WTC11 (cell line): Measurements from ENCODE around the gene CAPN9. TPM values are rescaled to one million over a fixed set of nuclear protein-coding genes. Genes with fewer than 3 reads are reported as not detected.

Experiments
- ATAC-seq: fragments of 200-7000 bp; cut with Tn5 transposase; 2 replicates; pipeline ENCODE4 v1.10.0; 2021; ENCODE audit warnings: mild to moderate bottlenecking, moderate library complexity
- CTCF ChIA-PET: fragments of 300-600 bp; sonication (Branson Sonifier 250); formaldehyde crosslinking; loops from one replicate; lab custom pipeline; 2021; ENCODE audit warnings: antibody characterized with exemption; lab: Charles Lee
- POLR2A ChIA-PET: fragments of 350-600 bp; sonication (Branson Sonifier 250); formaldehyde crosslinking; loops from one replicate; lab custom pipeline; 2021; ENCODE audit warnings: antibody characterized with exemption; lab: Charles Lee
- DNase-seq: peaks from one replicate; pipeline ENCODE4 v3.0.0; 2021; ENCODE audit warnings: low spot score
- H3K27ac Mint-ChIP-seq: 2 replicates; pipeline ENCODE4 v1.8.0; 2021; ENCODE audit warnings: mixed read lengths
- H3K27me3 Mint-ChIP-seq: 2 replicates; pipeline ENCODE4 v1.8.0; 2021; ENCODE audit warnings: low read depth, mild to moderate bottlenecking, moderate library complexity, mixed read lengths
- H3K36me3 Mint-ChIP-seq: 2 replicates; pipeline ENCODE4 v1.8.0; 2021; ENCODE audit warnings: mixed read lengths
- H3K4me1 Mint-ChIP-seq: 2 replicates; pipeline ENCODE4 v1.8.0; 2022; ENCODE audit warnings: mixed read lengths
- H3K4me3 Mint-ChIP-seq: 2 replicates; pipeline ENCODE4 v1.8.0; 2021; ENCODE audit warnings: mild to moderate bottlenecking, moderate library complexity, mixed read lengths
- H3K9me3 Mint-ChIP-seq: 2 replicates; pipeline ENCODE4 v1.8.0; 2021; ENCODE audit warnings: mixed read lengths
- EMX1 ChIP-seq: fragments of 250-450 bp; sonication (Bioruptor Pico); IDR thresholded peaks from 2 replicates; pipeline ENCODE4 v1.8.0; 2021; ENCODE audit warnings: mild to moderate bottlenecking
- ETV6 ChIP-seq: sonication (generic); formaldehyde crosslinking; IDR thresholded peaks from 2 replicates; pipeline ENCODE4 v1.8.1; 2022; ENCODE audit warnings: mild to moderate bottlenecking, missing genetic modification reagents
- GRHL2 ChIP-seq: fragments of 250-450 bp; sonication (Bioruptor Pico); IDR thresholded peaks from 2 replicates; pipeline ENCODE4 v1.8.0; 2022; ENCODE audit warnings: mild to moderate bottlenecking, moderate library complexity; ENCODE audit not compliant: insufficient replicate concordance, severe bottlenecking
- KAT7 ChIP-seq: sonication (generic); formaldehyde crosslinking; IDR thresholded peaks from 2 replicates; pipeline ENCODE4 v1.8.1; 2023; ENCODE audit warnings: missing genetic modification reagents, mild to moderate bottlenecking, borderline replicate concordance
- NFE2L1 ChIP-seq: sonication (generic); formaldehyde crosslinking; IDR thresholded peaks from 2 replicates; pipeline ENCODE4 v1.8.1; 2023; ENCODE audit warnings: missing genetic modification reagents
- RORB ChIP-seq: fragments of 250-450 bp; sonication (Bioruptor Pico); IDR thresholded peaks from 2 replicates; pipeline ENCODE4 v1.9.0; 2021; ENCODE audit warnings: mild to moderate bottlenecking
- SMAD4 ChIP-seq: sonication (generic); formaldehyde crosslinking; IDR thresholded peaks from 2 replicates; pipeline ENCODE4 v1.8.0; 2022; ENCODE audit warnings: mild to moderate bottlenecking, missing genetic modification reagents
- SOX15 ChIP-seq: fragments of 250-450 bp; sonication (Bioruptor Pico); IDR thresholded peaks from 2 replicates; pipeline ENCODE4 v1.9.0; 2021; ENCODE audit warnings: mild to moderate bottlenecking
- SP1 ChIP-seq: sonication (generic); formaldehyde crosslinking; conservative IDR thresholded peaks from 2 replicates; pipeline ENCODE4 v1.8.1; 2022; ENCODE audit warnings: missing genetic modification reagents
- ZNF138 ChIP-seq: sonication (generic); formaldehyde crosslinking; conservative IDR thresholded peaks from 2 replicates; pipeline ENCODE4 v1.8.1; 2022; ENCODE audit warnings: mild to moderate bottlenecking, moderate library complexity, missing genetic modification reagents
- ZNF219 ChIP-seq: sonication (generic); formaldehyde crosslinking; IDR thresholded peaks from 2 replicates; pipeline ENCODE4 v1.8.0; 2023; ENCODE audit warnings: missing genetic modification reagents, mild to moderate bottlenecking, borderline replicate concordance
- ZNF232 ChIP-seq: sonication (generic); formaldehyde crosslinking; IDR thresholded peaks from 2 replicates; pipeline ENCODE4 v1.8.0; 2022; ENCODE audit warnings: mild to moderate bottlenecking, missing genetic modification reagents
- ZNF263 ChIP-seq: sonication (generic); formaldehyde crosslinking; IDR thresholded peaks from 2 replicates; pipeline ENCODE4 v1.8.1; 2022; ENCODE audit warnings: low read depth, mild to moderate bottlenecking, moderate library complexity, missing genetic modification reagents
- ZNF317 ChIP-seq: sonication (generic); formaldehyde crosslinking; IDR thresholded peaks from 2 replicates; pipeline ENCODE4 v1.8.1; 2023; ENCODE audit warnings: low read depth, mild to moderate bottlenecking, moderate library complexity, missing genetic modification reagents, borderline replicate concordance
- ZNF396 ChIP-seq: fragments of 250-450 bp; sonication (Bioruptor Pico); IDR thresholded peaks from 2 replicates; pipeline ENCODE4 v1.8.0; 2021; ENCODE audit warnings: mild to moderate bottlenecking, moderate library complexity, borderline replicate concordance
- total RNA-seq: library from RNA; stranded (reverse); gene quantifications from 3 replicates; pipeline ENCODE4 v1.2.3, GENCODE V29; 2021
- TF ChIP-seq, protein P1 (sequence below): sonication (generic); formaldehyde crosslinking; IDR thresholded peaks from 2 replicates; pipeline ENCODE4 v1.8.0; 2022; ENCODE audit warnings: missing genetic modification reagents
- TF ChIP-seq, protein P2 (sequence below): sonication (generic); formaldehyde crosslinking; IDR thresholded peaks from 2 replicates; pipeline ENCODE4 v1.8.1; 2022; ENCODE audit warnings: low read depth, mild to moderate bottlenecking, moderate library complexity, missing genetic modification reagents, borderline replicate concordance
- TF ChIP-seq, protein P3 (sequence below): fragments of 250-450 bp; sonication (Bioruptor Pico); IDR thresholded peaks from 2 replicates; pipeline ENCODE4 v2.1.2; 2022; ENCODE audit warnings: mild to moderate bottlenecking, moderate library complexity
- TF ChIP-seq, protein P4 (sequence below): sonication (generic); formaldehyde crosslinking; IDR thresholded peaks from 2 replicates; pipeline ENCODE4 v1.8.0; 2022; ENCODE audit warnings: mild to moderate bottlenecking, missing genetic modification reagents
- TF ChIP-seq, protein P5 (sequence below): fragments of 250-450 bp; sonication (Bioruptor Pico); IDR thresholded peaks from 2 replicates; pipeline ENCODE4 v1.8.0; 2021; ENCODE audit warnings: mild to moderate bottlenecking
- TF ChIP-seq, protein P6 (sequence below): sonication (generic); formaldehyde crosslinking; IDR thresholded peaks from 2 replicates; pipeline ENCODE4 v1.8.1; 2023; ENCODE audit warnings: mild to moderate bottlenecking, missing genetic modification reagents, moderate library complexity

The CAPN9 gene
- total RNA-seq, 1 experiment from 2014 or later: not detected

DNA sequence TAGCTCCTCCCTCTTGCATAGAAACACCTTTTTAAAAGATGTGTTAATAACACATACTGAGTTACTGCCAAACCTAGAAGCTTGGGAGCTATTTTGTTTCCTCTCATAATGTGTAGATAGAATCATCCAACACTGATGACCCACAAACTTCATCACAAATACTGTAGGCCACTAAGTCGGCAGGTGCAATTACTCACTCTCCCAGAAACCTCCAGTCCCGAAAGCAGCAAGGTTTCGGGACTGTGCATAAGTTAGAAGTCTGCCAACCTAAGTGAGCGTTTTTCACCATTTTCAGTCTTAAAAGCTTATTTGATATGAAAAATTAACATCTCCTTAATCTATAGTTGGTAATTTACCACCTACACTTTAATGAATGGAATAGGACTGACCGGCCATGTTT is 89.2 kb downstream of the CAPN9 start (continued):
- TF ChIP-seq SP1 (CRISPR knock-in tag) (no peak), SMAD4 (no peak)
- TF ChIP-seq, all 79 proteins: peak for 0

DNA sequence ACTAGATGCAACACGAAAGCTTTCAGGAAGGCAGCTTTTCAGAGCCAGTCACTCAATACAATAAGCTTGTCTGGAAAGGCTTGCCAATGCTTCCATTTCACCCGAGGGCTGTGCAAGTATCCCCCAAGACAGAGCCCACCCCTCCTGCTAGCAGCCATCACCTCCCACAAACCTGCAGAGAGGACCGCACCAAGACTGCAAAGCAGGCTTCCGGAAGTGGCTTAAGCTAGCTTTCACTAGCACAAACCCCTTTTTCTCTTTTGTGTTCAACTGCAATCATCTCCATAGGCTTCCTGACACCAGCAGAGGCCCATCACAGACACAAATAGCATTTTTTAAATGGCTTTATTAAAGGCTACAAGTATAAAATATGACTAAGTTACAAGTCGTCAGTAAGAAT is 89.6 kb downstream of the CAPN9 start:
- TF ChIP-seq, protein P1, sequence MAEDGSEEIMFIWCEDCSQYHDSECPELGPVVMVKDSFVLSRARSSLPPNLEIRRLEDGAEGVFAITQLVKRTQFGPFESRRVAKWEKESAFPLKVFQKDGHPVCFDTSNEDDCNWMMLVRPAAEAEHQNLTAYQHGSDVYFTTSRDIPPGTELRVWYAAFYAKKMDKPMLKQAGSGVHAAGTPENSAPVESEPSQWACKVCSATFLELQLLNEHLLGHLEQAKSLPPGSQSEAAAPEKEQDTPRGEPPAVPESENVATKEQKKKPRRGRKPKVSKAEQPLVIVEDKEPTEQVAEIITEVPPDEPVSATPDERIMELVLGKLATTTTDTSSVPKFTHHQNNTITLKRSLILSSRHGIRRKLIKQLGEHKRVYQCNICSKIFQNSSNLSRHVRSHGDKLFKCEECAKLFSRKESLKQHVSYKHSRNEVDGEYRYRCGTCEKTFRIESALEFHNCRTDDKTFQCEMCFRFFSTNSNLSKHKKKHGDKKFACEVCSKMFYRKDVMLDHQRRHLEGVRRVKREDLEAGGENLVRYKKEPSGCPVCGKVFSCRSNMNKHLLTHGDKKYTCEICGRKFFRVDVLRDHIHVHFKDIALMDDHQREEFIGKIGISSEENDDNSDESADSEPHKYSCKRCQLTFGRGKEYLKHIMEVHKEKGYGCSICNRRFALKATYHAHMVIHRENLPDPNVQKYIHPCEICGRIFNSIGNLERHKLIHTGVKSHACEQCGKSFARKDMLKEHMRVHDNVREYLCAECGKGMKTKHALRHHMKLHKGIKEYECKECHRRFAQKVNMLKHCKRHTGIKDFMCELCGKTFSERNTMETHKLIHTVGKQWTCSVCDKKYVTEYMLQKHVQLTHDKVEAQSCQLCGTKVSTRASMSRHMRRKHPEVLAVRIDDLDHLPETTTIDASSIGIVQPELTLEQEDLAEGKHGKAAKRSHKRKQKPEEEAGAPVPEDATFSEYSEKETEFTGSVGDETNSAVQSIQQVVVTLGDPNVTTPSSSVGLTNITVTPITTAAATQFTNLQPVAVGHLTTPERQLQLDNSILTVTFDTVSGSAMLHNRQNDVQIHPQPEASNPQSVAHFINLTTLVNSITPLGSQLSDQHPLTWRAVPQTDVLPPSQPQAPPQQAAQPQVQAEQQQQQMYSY (CRISPR knock-in tag): no peak
- TF ChIP-seq NFE2L1 (CRISPR knock-in tag) (no peak), GRHL2 (CRISPR knock-in tag) (no peak), ZNF396 (CRISPR knock-in tag) (no peak), ZNF317 (CRISPR knock-in tag) (no peak), ZNF232 (CRISPR knock-in tag) (no peak), SMAD4 (no peak), ZNF219 (CRISPR knock-in tag) (no peak), RORB (CRISPR knock-in tag) (no peak), KAT7 (CRISPR knock-in tag) (no peak), SOX15 (CRISPR knock-in tag) (no peak), ETV6 (CRISPR knock-in tag) (no peak), ZNF263 (CRISPR knock-in tag) (no peak), ZNF138 (CRISPR knock-in tag) (no peak), EMX1 (no peak)
- TF ChIP-seq, protein P2, sequence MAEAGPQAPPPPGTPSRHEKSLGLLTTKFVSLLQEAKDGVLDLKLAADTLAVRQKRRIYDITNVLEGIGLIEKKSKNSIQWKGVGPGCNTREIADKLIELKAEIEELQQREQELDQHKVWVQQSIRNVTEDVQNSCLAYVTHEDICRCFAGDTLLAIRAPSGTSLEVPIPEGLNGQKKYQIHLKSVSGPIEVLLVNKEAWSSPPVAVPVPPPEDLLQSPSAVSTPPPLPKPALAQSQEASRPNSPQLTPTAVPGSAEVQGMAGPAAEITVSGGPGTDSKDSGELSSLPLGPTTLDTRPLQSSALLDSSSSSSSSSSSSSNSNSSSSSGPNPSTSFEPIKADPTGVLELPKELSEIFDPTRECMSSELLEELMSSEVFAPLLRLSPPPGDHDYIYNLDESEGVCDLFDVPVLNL: no peak
- TF ChIP-seq, protein P3, sequence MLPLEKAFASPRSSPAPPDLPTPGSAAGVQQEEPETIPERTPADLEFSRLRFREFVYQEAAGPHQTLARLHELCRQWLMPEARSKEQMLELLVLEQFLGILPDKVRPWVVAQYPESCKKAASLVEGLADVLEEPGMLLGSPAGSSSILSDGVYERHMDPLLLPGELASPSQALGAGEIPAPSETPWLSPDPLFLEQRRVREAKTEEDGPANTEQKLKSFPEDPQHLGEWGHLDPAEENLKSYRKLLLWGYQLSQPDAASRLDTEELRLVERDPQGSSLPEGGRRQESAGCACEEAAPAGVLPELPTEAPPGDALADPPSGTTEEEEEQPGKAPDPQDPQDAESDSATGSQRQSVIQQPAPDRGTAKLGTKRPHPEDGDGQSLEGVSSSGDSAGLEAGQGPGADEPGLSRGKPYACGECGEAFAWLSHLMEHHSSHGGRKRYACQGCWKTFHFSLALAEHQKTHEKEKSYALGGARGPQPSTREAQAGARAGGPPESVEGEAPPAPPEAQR (CRISPR knock-in tag): no peak
- TF ChIP-seq, protein P4, sequence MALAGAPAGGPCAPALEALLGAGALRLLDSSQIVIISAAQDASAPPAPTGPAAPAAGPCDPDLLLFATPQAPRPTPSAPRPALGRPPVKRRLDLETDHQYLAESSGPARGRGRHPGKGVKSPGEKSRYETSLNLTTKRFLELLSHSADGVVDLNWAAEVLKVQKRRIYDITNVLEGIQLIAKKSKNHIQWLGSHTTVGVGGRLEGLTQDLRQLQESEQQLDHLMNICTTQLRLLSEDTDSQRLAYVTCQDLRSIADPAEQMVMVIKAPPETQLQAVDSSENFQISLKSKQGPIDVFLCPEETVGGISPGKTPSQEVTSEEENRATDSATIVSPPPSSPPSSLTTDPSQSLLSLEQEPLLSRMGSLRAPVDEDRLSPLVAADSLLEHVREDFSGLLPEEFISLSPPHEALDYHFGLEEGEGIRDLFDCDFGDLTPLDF (CRISPR knock-in tag): no peak
- TF ChIP-seq, protein P5, sequence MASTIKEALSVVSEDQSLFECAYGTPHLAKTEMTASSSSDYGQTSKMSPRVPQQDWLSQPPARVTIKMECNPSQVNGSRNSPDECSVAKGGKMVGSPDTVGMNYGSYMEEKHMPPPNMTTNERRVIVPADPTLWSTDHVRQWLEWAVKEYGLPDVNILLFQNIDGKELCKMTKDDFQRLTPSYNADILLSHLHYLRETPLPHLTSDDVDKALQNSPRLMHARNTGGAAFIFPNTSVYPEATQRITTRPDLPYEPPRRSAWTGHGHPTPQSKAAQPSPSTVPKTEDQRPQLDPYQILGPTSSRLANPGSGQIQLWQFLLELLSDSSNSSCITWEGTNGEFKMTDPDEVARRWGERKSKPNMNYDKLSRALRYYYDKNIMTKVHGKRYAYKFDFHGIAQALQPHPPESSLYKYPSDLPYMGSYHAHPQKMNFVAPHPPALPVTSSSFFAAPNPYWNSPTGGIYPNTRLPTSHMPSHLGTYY (CRISPR knock-in tag): no peak
- TF ChIP-seq, protein P6, sequence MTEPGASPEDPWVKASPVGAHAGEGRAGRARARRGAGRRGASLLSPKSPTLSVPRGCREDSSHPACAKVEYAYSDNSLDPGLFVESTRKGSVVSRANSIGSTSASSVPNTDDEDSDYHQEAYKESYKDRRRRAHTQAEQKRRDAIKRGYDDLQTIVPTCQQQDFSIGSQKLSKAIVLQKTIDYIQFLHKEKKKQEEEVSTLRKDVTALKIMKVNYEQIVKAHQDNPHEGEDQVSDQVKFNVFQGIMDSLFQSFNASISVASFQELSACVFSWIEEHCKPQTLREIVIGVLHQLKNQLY: no peak
- Mint-ChIP-seq H3K9me3 (no peaks in the 10 kb centered on the region), H3K4me1 (no peaks in the 10 kb centered on the region), H3K4me3 (no peak overlapping the region), H3K27ac (no peak overlapping the region), H3K36me3 (peaks cover 19% of the 10 kb centered on the region), H3K27me3 (no peaks in the 10 kb centered on the region)
- ChIA-PET CTCF (no interaction called here), POLR2A (no interaction called here)
- DNase-seq: no peak
- no peak for ATAC-seq
